IPS DF 4.7 (cell line): ENCODE results near the gene PCBD2.

Experiments used
- DNase-seq: peaks from one replicate; pipeline ENCODE4 v3.0.0-alpha.2; 2013; ENCODE audit warnings: low spot score; ENCODE audit errors: extremely low read depth

The PCBD2 gene

DNA sequence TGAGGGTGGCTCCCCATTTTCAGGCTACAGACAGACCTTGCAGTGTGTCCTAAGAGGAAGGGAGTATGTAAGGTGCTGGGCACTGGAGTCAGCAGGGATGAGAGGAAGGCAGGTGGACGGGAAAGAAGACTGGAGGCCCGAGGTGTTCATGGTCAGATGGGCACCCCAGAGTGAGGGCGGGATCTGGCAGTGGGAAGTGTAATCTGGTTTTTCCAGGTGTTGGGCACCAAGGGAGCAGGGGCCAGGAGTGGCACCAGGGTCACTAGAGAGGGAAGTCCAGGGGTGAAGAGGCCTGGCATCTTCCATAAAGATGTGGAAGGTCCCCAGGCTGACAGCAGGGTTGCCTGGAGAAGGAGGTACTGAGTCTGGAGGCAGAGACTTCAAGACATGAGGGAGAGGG, 99.4 kb downstream of the PCBD2 start:
- no peak for DNase-seq

DNA sequence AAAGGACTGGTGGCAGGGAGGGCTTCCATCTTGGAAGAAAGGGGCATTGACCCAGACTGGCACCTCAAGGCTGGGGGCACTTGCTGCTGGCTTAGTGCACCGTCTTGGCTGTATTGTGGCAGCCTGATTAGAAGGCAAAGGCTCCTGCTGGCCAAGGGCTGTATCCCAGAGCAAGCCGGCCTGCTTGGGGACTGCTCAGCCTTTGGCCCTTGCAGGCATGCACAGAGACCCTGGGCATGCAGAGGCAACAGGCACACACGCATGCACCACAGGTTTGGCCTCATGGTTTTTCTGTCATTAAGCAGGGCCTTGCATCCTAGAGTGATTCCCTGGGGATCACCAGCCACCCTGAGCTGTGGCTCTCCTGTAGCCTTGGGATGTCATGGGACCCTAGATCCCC, 100.1 kb downstream of the PCBD2 start:
- DNase-seq, result no peak

DNA sequence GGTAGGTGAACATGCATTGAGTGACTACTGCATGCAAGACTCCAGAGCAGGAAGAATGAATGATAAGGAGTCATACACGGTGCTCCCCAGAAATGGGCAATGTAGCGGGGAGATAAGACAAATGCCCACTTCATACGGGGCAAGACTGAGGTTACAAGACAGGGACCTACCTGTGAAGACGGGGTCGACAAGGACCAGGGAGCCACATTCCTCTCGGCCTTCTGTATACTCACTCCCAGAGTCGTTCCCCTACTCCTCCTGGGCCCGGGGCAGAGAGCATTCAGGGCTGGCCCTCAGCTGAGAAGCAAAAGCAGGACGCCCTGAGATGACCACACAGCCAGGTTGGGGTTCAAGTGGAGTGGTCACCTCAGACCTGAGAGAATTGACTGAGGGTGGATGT, 102.4 kb downstream of the PCBD2 start:
- DNase-seq, result no peak

DNA sequence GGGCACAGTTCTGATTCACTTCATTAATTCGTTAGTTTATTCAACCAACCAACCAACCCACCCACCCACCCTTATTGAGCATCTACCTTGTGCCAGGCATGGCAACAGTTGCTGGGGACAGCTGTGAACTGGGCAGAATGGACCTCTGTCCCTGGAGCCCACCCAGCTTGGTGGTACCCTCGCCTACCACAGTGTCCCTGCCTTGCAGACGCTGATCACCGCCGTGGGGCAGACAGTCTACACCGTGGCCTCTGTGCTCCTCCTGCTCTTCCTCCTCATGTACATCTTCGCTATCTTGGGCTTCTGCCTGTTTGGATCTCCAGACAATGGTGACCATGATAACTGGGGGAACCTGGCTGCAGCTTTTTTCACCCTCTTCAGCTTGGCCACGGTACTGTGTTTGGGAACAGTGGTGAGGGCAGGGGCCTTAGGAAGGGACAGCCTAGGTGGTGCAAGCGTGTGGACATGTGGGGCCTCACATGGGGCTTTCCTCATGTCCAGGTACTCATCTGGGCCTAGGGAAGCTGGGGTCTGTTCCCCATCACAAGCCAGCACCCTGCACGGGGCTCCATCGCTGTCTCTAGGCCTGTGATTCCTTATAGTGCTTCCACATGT, 102.9 kb downstream of the PCBD2 start:
- no peak for DNase-seq

DNA sequence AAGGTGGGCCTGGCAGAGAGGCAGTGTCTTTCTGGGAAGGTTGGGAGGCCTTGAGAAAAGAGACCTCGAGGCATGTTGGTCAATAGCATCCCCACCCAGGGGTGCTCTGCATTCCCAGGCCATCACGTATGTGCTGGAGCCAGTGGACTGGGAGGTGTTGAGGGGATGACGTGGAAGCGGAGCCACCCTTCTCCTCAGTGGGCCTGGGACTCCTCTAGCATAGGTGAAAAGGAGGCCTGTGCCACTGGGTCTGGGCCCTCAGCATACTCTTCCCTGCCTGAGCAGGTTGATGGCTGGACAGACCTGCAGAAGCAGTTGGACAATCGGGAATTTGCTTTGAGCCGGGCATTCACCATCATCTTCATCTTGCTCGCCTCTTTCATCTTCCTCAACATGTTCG, 103.6 kb downstream of the PCBD2 start:
- DNase-seq, result no peak

DNA sequence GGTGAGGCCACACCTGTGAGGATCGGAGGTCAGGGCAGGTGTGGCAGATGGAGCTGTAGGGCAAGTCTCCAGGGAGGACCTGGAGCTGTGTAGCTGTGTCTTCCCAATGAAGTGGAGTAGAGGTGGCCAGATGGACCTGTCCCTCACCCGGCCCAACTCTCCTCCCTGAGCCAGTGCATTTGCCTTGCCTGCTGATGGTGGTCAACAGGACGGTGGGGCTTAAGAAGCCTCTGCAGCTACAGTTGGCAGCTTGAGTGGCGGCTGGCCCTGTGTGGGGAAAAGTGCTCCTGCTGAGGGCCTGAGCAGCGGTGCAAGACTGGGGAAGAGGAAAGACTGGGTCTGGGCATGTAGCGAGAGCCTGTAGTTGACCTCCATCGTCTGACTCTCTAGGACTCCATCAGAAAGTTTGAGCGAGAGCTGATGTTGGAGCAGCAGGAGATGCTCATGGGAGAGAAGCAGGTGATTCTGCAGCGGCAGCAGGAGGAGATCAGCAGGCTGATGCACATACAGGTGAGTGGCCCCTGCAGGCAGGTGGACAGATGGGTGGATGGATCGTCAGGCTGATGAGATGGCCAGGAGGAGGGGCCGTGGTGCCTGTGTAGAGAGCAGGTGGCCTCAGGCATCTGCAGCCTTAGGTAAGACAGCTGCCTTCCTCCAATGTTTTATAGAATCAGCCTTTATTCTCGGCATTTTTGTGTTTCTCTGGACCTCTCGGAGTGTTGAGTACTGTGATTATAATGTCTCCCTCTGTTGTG, 104.2 kb downstream of the PCBD2 start:
- DNase-seq, result no peak

DNA sequence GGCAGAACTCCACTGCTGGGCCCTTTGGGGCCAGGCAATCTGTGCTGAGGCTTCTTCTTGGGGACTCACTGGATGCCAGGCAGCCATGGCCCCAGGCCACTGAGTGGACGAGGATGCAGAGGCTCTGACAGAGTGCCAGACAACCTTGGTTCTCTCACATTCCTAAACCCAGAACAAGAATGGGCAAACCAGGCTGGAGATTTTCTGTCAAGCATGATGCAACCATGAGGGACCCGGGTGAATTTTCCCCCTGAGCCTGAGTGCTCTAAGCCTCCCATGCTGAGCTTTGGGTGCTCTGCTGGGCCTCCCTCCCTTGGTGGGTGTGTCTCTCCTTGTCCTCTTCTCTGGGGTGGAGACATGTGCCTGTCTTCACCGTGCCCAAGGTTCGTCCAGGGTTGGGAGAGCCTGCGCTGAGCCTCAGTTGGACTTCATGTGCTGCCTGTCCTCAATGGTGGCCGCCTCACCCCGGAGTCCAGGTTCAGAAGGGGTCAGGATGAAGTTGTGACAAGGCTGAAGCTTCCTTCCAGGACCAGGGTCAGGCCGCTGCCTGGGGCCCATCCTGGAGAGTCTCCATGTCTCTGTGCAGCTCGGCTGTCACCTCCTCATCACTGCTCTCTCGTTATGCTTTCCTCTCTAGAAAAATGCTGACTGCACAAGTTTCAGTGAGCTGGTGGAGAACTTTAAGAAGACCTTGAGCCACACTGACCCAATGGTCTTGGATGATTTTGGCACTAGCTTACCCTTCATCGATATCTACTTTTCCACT, 105.0 kb downstream of the PCBD2 start:
- no peak for DNase-seq

DNA sequence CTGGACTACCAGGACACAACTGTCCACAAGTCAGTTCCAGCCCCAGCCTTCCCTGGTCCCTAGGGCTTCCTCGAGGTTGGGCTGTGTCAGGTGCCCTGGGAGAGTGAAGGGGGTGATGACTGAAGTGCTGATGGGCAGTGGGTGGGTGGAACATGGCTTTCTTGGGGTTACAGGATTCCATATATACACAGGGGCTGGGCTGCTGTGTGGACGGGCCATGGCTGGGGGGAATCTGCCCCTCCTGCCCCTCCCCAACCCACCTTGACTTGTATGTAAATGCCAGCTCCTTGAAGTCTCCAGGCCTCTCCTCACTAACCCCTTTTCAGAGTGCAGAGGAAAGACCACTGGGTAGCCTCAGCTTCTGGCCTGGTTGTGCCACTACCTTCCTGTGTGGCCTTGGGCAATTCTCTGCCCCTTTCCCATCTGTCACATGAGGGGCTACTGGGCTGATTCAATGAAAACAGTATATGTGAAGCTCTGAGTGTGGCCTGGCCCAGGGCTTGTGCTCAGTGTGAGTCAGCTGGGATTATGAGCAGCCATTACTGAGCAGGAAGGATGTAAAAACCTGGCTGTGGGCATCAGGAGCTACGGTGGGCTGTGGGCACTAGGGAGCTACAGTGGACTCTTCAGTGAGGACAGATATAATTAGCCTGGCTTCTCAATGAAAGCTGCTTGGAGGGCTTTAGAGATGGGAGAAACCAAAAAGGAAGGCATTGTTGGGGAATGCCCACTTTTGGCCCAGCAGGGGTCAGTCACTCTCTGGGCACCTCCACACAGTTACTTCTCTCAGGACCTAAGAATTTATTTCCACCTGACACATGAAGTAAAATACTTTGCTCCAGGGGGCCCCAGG, 105.8 kb downstream of the PCBD2 start:
- no peak for DNase-seq

DNA sequence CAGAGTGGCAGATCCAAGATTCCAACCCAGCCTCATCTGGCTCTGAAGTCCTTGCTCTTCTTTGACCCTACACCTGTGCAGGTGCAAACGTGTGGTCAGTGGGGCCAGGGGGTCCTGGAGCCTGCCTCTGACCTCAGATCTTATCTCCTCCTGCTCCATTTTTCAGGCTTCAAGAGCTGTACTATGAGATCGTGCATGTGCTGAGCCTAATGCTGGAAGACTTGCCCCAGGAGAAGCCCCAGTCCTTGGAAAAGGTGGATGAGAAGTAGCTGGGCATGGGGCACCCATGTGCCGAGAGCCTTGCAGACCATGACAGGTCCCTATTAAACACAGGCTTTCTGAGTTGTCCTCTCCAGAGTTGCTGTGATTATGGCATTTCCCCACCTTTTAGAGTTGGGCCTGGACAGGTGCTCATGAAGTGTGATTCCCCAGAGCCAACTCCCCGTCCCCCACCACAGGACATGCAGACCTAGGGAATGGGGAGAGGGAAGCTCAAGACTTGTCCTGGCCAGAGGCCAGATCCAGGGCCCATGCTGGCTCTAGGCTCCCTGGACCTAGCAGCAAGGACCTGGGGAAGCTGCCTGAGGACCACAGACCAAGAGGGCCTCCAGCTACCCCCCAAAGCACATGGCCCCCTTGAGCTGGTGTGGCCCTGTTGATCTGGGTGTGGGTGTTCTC, 106.6 kb downstream of the PCBD2 start:
- DNase-seq, result no peak

DNA sequence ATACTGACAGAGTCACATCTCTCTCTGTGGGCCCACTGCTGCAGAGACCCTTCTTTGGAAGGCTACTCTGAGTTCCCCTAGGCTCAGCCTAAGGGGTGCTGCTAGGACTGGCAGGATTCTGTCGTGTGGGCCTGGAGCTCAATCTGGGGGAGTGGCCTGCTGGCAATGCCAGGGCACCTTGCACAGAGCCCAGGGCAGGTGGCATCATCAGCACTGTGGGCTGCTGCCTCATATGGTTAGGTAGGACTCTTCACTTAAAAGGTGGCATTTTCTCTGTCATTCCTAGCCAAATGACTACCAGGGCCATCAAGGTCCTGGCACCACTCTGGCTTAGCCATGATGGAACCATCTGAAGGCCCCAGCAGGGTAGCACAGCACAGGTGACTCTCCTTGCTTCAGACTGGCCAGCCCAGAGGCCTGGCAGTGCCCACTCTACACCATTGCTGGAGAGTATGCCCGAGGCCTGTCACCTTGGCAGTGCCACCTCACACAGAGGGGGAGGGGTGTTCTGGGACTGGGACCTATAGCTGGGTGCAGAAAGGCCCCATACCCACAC, 107.2 kb downstream of the PCBD2 start:
- DNase-seq, result no peak
